GM13977 (cell line): ENCODE data around the gene CORO2B.

Experiments
- DNase-seq: peaks from one replicate; pipeline ENCODE4 v3.0.0; 2012; ENCODE audit warnings: low spot score
- CTCF ChIP-seq: IDR thresholded peaks from 2 replicates; pipeline ENCODE4 v1.5.1; 2012; ENCODE audit warnings: mild to moderate bottlenecking, control low read depth; ENCODE audit not compliant: insufficient read depth; ENCODE audit errors: extremely low read depth, missing control alignments
- in situ Hi-C: fragments of 300-500 bp; cut with MboI; formaldehyde crosslinking; loops from one replicate; pipeline ENCODE4 v1.12.0; 2022; ENCODE audit warnings: low sequenced_read_pairs, low pct_unique_long_range_greater_than_20kb, mixed read lengths, inconsistent platforms; ENCODE audit not compliant: unreplicated experiment

The CORO2B gene

DNA sequence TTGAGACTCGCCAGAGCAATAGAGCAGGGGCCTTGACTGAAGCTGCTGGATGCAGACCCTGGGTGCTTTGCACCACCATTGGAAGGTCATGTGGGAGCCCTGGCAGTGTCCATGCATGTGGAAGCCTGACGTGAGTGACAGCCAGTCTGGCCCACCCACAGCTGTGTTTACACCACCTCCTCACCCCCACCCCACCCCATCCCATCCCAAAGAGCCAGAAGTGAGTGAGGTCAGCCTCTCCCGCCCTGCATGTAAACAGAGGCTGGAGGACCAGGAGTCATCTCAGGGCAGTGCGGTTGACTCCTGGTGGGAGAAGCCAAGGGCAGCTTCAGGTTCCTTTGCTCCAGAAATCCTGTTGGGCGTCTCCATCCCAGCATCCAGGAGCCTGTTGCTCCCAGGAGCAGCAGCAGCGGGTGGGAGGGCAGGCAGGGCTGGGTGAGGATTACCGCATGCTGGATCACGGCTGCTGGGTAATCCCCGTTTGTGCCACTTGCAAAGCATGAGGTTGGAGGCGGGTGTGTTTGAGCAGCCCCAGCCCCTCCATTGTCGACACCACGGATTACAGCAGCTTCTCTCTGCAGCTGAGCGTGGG is 44.6 kb downstream of the CORO2B start:
- no peak for DNase-seq
- in situ Hi-C loops, result no loop called here
- no peak for TF ChIP-seq CTCF

DNA sequence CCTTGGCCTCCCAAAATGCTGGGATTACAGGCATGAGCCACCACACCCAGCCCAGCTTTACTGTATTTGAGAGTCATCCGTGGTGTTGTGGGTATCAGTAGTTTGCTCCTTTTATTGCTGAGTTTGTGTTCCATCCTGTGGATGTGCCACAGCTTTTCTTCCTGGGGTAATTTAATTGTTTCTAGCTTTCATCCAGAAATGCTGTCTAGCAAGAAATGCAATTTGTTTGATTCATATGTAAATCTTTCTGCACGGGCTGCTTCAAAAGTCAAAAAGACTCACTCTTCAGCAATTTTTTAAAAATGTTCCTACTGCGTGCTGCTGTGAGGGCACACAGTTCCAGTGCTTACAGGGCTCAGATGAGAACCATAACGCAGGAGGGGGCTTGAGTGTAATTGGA is 47.1 kb downstream of the CORO2B start:
- no peak for TF ChIP-seq CTCF
- DNase-seq, result no peak
- in situ Hi-C loops, result no loop called here

DNA sequence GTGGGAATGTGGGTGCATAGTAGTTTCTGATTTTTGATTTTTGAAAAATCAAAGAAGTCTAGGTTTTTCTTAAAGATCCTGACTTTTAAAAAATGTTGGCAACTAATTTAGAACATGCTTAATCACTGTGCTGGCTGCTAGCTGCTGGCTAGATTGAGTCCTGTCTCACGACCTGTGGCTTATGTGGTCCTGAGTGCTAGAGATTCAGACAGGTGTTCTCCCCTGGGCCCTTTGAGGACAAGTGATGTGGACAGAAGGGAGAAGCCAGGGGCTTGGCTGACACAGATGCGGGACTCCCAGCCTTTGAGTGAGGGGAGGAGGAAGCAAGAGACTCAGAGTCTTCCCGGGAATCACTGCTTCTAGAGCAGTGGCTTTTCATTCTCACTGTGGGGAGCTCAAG is 47.5 kb downstream of the CORO2B start:
- TF ChIP-seq CTCF, result no peak
- no peak for DNase-seq
- in situ Hi-C loops, result no loop called here

- in situ Hi-C loops, result no loop called here
- DNase-seq, result no peak
- no peak for TF ChIP-seq CTCF
These were observed 47.9 kb downstream of the CORO2B start for GRCh38 chr15:68626739-68627138.

DNA sequence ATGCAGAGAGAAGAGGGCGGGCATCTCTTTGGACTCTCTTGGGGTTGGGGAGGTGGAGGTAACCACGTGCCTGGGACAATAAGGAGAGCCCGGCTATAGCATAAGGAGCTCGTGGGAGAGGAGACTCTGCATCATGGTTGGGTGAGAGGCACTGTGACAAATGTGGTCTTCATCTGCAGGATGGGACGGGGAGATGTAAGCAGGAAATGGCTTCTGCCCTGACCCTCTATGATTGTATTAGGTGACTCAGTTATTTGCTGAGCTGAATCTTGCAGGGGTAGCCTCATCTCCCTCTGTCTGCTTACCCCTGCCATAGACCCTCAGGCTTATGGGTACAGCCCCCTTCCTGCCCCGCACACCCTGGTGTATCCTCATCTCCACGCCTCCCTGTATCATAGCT is 48.7 kb downstream of the CORO2B start:
- no peak for DNase-seq
- TF ChIP-seq CTCF, result no peak
- in situ Hi-C loops, result no loop called here

- no peak for TF ChIP-seq CTCF
These were observed 49.2 kb downstream of the CORO2B start for GRCh38 chr15:68627995-68628394.

More at GRCh38 chr15:68627995-68628394, 49.2 kb downstream of the CORO2B start:
- in situ Hi-C loops, result no loop called here
- DNase-seq, result no peak
